GM19452 (cell line): Measurements from ENCODE around the gene EN2.

Experiments used
- ATAC-seq: cut with Tn5 transposase; IDR thresholded peaks from one replicate; pipeline ENCODE4 v1.9.1; 2021; ENCODE audit not compliant: unreplicated experiment

EN2 gene

DNA sequence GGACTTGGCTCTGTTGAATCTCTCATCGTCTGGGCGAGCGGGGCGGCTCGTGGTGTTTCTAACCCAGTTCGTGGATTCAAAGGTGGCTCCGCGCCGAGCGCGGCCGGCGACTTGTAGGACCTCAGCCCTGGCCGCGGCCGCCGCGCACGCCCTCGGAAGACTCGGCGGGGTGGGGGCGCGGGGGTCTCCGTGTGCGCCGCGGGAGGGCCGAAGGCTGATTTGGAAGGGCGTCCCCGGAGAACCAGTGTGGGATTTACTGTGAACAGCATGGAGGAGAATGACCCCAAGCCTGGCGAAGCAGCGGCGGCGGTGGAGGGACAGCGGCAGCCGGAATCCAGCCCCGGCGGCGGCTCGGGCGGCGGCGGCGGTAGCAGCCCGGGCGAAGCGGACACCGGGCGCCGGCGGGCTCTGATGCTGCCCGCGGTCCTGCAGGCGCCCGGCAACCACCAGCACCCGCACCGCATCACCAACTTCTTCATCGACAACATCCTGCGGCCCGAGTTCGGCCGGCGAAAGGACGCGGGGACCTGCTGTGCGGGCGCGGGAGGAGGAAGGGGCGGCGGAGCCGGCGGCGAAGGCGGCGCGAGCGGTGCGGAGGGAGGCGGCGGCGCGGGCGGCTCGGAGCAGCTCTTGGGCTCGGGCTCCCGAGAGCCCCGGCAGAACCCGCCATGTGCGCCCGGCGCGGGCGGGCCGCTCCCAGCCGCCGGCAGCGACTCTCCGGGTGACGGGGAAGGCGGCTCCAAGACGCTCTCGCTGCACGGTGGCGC lies at the start of gene EN2:
Gene EN2, plus strand, starts transcription at position 19 of the 767 bp plus-strand sequence. Its CDS starts 249 bp downstream, at position 268.
- no peak for ATAC-seq

DNA sequence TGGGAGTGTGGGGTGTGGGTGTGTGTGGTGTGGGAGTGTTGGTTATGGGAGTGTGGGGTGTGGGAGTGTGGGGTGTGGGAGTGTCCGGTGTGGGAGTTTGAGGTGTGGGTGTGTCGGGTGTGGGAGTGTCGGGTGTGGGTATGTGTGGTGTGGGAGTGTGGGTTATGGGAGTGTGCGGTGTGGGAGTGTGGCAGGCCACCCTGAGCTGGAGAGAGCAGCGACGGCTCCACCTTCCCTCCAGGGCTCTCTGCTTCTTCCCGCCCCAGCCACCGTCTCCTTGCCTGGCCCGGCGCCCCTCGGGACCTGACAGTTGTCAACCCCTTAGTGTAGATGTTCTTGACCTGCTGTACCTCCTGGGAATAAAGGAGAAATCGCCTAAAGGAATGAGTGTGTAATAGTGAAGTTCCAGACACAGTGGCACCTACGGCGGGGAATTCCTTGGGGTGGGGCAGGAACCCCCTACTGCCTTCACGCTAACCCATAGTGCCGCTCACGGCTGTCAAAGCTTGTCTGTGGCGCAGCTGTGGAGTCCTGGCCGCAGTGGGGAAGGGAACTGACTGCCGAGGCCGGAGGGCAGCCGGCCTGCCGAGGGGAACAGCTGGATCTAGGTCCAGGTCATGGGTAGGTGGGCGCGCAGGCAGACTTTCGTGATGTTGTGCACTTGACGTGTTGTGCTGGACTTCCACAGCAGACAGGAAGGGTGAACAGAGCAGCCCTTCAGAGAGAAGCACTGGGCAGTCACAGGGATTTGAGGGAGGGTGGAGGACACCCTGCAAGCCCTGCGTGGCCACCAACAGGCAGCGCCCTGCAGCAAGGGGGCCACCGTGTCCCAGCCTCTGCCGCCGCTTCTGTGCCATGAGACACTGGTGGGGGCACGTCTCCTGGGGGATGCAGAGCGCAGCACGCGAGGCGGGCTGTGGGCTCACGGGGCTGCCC lies 49.0 kb upstream of the EN2 start:
- no peak for ATAC-seq

DNA sequence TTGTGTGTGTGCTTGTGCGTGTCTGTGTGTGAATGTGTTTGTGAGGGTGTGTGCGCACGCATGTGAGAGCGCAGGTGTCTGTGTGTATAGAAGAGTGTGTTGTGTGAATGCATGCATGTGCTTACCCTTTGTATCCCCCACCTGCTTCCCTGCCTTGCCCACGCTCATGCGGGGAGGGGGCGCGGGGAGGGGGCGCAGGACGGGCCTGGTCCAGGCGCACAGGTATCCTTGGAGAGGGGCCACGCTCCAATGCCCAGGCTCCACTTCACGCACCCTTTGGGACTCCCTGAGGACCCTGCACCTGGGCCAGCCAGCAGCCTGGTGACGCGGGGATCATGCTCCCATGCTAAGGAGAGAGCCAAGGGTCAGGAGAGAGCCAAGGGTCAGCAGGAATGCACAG lies 47.9 kb upstream of the EN2 start:
- ATAC-seq: no peak

DNA sequence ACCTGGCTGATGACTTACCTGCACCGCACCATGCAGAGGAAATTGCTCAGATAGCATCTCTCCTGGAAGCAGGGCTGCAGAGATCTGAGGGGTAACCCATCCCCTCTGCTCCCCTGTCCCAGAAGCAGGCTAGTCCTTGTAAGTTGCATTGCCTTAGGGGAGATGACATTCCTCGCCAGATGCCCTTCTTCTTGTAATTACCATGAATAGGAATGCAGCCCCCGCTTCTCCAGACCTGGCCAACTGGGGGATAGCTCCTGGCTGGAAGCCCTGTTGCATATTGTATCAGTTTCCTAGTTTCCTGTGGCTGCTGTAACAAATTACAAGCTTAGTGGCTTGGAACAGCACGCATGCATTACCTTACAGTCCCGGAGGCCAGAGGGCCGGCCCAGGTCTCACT lies 47.5 kb upstream of the EN2 start:
- no peak for ATAC-seq

- ATAC-seq: no peak
Observed at GRCh38 chr7:155411718-155412415, 46.1 kb upstream of the EN2 start.

GRCh38 chr7:155412416-155413253 lies 45.3 kb upstream of the EN2 start:
- peak; percentile 89 for ATAC-seq

DNA sequence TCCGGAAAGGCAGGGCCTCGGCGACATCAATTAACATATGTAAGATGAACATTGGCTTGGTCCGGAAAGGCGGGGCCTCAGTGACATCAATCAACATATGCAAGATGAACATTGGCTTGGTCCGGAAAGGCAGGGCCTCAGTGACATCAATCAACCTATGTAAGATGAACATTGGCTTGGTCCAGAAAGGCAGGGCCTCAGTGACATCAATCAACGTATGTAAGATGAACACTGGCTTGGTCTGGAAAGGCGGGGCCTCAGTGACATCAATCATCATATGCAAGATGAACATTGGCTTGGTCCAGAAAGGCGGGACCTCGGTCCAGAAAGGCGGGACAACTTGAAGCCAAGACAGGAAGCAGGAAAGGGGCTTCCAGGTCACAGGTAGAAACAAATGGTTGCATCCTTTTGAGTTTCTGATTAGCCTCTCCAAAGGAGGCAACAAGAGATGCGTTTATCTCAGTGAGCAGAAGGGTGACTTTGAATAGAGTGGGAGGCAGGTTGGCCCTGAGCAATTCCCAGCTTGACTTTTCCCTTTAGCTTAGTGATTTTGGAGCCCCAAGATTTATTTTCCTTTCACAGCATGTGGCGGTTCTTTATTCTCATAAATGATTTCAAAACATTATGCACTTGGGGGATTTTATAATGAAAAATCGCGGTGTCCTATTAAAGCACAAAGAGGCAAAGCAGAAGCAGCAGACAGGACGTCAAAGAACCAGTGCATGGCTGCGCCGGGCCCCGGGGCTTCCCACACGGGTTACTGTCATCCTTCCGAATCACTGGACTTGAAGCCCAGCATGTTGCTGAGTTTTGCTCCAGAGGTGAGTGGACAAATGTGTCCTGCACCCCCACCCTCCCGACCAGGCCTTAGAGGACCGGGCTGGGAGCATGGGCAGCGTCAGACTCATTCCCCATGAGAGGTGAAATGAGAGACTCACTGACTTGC lies 43.1 kb upstream of the EN2 start:
- ATAC-seq: no peak

DNA sequence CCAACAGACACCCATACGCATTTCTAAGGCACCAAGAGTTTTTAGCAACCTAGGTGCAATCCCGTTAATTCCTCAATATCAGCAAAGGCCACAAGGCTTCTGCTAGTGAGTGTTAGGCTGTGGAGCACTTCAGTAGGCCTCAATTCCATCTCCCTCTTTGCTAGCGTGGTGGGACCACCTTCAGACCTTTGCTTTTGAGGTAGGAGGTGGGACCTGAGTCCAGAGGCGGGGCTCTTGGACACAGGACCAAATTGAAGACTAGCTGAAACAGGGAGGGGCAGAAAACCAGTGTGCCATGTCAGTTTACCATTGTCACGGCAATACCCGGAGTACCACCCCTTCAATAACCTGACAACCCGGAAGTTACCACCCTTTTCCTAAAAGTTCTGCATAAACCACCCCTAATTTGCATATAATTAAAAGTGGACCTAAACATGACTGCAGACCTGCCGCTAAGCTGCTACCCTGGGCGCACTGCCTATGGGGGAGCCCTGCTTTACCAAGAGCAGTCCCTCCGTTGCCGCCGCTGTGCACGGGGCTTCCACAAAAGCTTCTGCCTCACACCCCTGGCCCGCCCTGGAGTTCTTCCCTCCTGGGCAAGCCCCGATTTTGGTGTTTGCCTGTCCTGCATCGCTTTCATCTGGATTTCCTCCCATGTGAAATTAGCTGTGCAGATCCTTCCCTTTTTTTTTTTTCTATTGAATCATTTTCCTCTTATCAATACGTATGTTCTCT lies 41.1 kb upstream of the EN2 start:
- ATAC-seq: no peak

- no peak for ATAC-seq
Observed at GRCh38 chr7:155418304-155418703, 39.6 kb upstream of the EN2 start.

DNA sequence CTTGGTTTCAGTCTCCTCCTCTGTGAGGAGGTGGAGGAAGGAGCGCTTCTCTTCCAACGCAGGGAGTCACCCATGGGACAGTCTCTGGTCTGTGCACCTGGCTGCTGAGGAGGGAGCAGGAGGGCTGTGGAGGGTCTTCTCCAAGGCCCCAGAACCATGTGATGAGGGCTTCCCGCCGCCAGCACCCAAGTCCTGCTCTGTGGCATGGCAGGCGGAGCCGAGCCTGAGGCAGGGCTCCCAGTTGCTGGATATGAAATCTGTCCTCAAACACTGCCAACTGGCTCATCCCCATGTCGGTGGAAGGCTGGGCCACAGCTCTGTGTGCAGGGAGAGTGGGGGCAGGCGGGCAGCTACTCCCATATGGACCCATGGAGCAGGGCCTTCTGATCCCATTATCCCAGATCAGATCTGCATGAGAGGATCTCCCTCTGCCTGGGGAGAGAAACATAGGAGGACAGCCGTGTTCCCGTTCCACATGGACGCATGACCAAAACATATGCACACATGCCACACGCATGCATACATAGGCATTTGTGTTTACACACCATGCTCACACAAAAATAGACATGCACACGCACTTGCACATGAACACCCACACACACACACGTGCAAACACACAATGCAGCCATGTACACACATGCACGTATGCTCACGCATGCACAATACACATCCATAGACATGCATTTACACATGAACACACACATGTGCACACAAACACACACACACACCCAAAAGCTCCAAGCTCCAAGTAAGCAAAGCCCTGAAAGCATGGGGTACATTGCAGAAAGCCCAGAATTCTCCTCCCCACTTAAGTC lies 38.8 kb upstream of the EN2 start:
- no peak for ATAC-seq

GRCh38 chr7:155420116-155420515 lies 37.8 kb upstream of the EN2 start:
- ATAC-seq: no peak

GRCh38 chr7:155422151-155422550 lies 35.8 kb upstream of the EN2 start:
- no peak for ATAC-seq

DNA sequence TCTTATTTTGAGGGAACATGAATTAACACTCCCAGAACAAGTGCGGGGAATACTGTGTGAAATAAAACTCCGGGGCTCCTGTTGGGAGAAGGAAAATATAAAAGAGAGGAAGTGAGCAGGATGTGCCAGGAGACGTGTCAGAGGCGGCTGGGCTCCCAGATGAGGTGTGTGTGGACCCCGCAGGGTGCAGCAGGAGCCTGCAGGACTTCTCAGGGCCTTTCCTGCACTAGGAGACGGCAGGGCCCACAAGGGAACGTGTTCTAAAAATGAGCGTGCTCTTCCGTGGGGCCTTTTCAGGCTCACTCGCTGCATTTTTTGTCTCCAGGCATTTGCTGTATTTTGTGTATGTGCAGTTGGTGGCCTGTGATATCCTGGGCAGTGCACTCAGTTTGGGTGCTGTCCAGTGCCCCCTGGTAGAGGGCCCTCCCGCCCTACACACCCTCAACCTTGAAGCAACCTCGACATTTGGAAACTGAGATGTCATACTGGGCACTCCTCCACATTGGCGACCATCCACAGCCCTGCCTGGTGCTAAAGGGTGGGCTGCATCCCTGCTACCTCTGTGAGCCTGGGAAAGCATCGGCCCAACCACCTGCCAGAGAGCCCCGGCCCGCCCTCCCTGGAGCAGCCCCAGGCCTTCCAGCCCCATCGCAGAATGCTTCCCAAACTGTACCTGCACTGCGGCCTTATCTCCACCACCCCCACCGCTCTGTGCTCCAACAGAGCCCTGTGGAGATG lies 35.2 kb upstream of the EN2 start:
- no peak for ATAC-seq

DNA sequence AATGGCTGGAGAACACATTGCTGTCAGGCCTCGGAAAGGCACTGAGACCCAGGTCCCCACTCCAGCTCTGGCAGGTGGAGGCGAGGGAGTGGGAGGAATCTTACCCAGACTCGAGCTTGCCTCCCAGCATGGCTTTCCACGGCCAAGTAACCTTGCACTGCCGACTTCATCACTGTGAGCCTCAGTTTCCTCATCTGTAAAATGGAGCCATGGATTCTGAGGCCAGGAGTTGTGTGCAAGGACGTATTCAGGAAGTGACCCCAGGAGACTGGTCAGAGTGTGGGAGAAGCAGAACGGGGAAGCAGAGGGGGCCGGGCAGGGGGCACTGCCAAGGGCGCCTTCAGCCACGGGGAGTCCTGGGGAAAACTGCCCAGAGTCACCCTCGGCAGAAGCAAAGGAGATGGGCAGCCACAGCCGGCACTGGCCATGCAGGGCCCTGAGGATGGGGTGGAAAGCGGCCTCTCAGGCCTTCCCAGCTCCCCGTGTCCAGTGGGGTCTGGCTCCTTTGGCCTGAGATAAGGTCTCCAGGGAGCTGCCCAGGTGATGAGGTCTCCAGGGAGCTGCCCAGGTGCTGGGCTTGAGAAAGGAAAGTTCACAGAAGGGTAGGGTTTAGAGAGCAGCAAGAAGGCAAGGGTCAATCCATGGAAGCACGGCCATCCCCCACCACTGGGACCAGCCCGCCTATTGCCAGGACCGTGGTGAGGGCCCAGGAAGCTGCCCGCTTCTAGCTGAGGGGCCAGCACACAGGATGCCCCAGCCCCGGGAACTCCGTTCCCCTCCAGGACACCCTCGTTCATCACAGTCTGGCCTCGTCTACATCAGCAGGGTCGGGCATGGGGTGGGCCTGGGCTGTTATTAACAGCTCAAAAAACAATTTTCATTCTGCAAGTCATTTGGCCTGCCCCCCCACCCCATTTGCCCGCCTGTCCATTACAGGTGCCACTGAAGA lies 34.3 kb upstream of the EN2 start:
- no peak for ATAC-seq

DNA sequence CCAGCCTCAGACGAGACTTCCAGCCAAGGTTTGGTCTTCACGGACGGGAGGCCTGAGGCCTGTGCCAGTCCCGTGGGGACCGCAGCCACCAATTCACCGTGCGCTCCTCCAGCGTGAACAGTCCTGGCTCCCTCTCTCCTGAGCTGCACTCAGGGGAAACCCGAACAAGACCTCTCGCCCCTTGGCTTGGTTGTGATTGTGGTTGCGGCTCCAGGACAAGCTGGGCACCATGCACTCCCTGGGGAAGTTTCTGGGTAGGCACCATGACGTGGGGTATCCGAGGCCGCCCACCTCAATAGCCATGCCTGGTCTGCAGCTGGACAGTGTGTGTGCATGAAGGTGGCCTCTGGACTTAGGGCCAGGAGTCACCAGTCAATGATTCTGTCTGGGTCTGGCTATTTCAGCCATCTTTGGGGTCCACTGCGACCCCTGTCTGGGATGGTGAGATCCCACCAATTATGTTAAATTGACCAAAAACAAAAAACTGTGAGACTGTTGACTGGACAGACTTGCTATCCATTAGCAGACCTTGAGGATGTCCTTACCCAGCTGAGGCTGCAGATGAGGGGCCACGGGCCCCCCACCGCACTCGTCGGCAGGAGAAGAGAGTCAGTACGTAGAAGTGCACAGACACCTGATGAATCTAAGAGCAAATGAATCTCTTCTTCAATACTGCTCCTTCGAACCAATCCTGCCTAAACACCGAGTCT lies 33.5 kb upstream of the EN2 start:
- ATAC-seq: no peak

- ATAC-seq: no peak
Observed at GRCh38 chr7:155425011-155425340, 33.0 kb upstream of the EN2 start.
